Endothelial cell of umbilical vein (primary cell): ENCODE data around the gene KIF23. TPM values are rescaled to one million over a fixed set of nuclear protein-coding genes. Genes with fewer than 3 reads are reported as not detected.

Source experiments
- BruUV-seq: library from RNA; stranded (reverse); fragments of 400-500 nt; replicated peaks from 2 replicates; lab custom pipeline; 2021; lab: Mats Ljungman, UMichigan
- CTCF ChIA-PET: fragments of 300-600, 350-600 bp; sonication (Branson Sonifier 250); formaldehyde crosslinking; loops from one replicate; lab custom pipeline; 2021; ENCODE audit warnings: antibody characterized with exemption, inconsistent platforms; lab: Charles Lee
- POLR2A ChIA-PET: fragments of 300-600, 350-600 bp; sonication (Branson Sonifier 250); formaldehyde crosslinking; loops from one replicate; lab custom pipeline; 2021; ENCODE audit warnings: antibody characterized with exemption, inconsistent platforms; lab: Charles Lee
- DNase-seq: peaks from one replicate; pipeline ENCODE4 v3.0.0-alpha.2; 2011; ENCODE audit warnings: low read depth, low spot score
- FAIRE-seq: peaks from 2 replicates; lab custom pipeline; 2011; peaks lifted over from hg19 to GRCh38; lab: Jason Lieb, UNC
- H2AFZ ChIP-seq: 2 replicates; pipeline ENCODE4 v1.6.0; 2012; ENCODE audit warnings: low read depth, low read length, control low read depth, inconsistent platforms
- H3K27ac ChIP-seq: 2 replicates; pipeline ENCODE4 v1.5.1; 2011; ENCODE audit warnings: low read depth, mild to moderate bottlenecking, control low read depth, low read length, moderate library complexity; ENCODE audit not compliant: insufficient read depth
- H3K27me3 ChIP-seq, 2 experiments: 2 replicates each; pipeline versions ENCODE4 v1.6.0 to v1.6.1; 2011; ENCODE audit warnings: low read length in 2 of 2, mixed read lengths in 1 of 2; ENCODE audit not compliant: control insufficient read depth in 2 of 2, insufficient read depth in 2 of 2
- H3K36me3 ChIP-seq, 2 experiments: 2 replicates in 1 of 2; 3 replicates in 1 of 2; pipeline ENCODE4 v1.5.1; 2011; ENCODE audit warnings: low read length in 2 of 2, mild to moderate bottlenecking in 1 of 2, moderate library complexity in 1 of 2; ENCODE audit not compliant: control insufficient read depth in 2 of 2, insufficient read depth in 2 of 2; ENCODE audit errors: extremely low read depth in 1 of 2
- H3K4me1 ChIP-seq: 3 replicates; pipeline ENCODE4 v1.5.1; 2011; ENCODE audit warnings: mild to moderate bottlenecking, low read length; ENCODE audit not compliant: control insufficient read depth, insufficient read depth; ENCODE audit errors: extremely low read depth
- H3K4me2 ChIP-seq: 2 replicates; pipeline ENCODE4 v1.6.1; 2011; ENCODE audit warnings: low read length, control low read depth, mixed read lengths; ENCODE audit not compliant: insufficient read depth
- H3K4me3 ChIP-seq, 3 experiments: fragments of 200-600 bp in 1 of 3; sonication (generic), shearing (Covaris generic) in 1 of 3; replicated peaks in 1 of 3; 2 replicates each; pipeline ENCODE4 v1.5.1; 2011 to 2016; ENCODE audit warnings: control low read depth in 3 of 3, low read length in 3 of 3, mild to moderate bottlenecking in 2 of 3, inconsistent platforms in 1 of 3, low read depth in 1 of 3, moderate library complexity in 1 of 3; ENCODE audit not compliant: insufficient read depth in 1 of 3
- H3K79me2 ChIP-seq: 2 replicates; pipeline ENCODE4 v1.6.0; 2012; ENCODE audit warnings: low read length, inconsistent platforms; ENCODE audit not compliant: control insufficient read depth, insufficient read depth
- H3K9ac ChIP-seq: replicated peaks from 2 replicates; pipeline ENCODE3; 2011; ENCODE audit warnings: low read length, control low read depth; ENCODE audit not compliant: insufficient read depth; ENCODE audit errors: extremely low read depth
- H3K9me1 ChIP-seq: replicated peaks from 3 replicates; pipeline ENCODE4 v1.6.0; 2011; ENCODE audit warnings: mild to moderate bottlenecking, low read length; ENCODE audit not compliant: control insufficient read depth, insufficient read depth; ENCODE audit errors: extremely low read depth
- H3K9me3 ChIP-seq: replicated peaks from 2 replicates; pipeline ENCODE4 v1.5.1; 2012; ENCODE audit warnings: low read length, inconsistent platforms; ENCODE audit not compliant: control insufficient read depth, insufficient read depth
- H4K20me1 ChIP-seq: replicated peaks from 2 replicates; pipeline ENCODE3; 2011; ENCODE audit warnings: mild to moderate bottlenecking, low read length; ENCODE audit not compliant: control insufficient read depth, insufficient read depth; ENCODE audit errors: extremely low read depth
- EZH2 ChIP-seq: IDR thresholded peaks from 2 replicates; pipeline ENCODE4 v1.6.1; 2012; ENCODE audit warnings: borderline replicate concordance, low read depth, mild to moderate bottlenecking, moderate library complexity, low read length, inconsistent platforms; ENCODE audit not compliant: severe bottlenecking
- FOS ChIP-seq: IDR thresholded peaks from 2 replicates; pipeline ENCODE4 v1.6.1; 2011; ENCODE audit warnings: mild to moderate bottlenecking, low read length, moderate library complexity, borderline replicate concordance; ENCODE audit not compliant: insufficient read depth
- GATA2 ChIP-seq: IDR thresholded peaks from 2 replicates; pipeline ENCODE4 v1.7.0; 2011; ENCODE audit warnings: low read depth, mild to moderate bottlenecking, moderate library complexity, mixed read lengths, low read length; ENCODE audit not compliant: insufficient read length, insufficient read depth
- JUN ChIP-seq: IDR thresholded peaks from 2 replicates; pipeline ENCODE4 v1.6.1; 2011; ENCODE audit warnings: borderline replicate concordance, low read depth; ENCODE audit not compliant: insufficient read length, insufficient read depth
- MYC ChIP-seq: IDR thresholded peaks from one replicate; pipeline ENCODE4 v1.6.1; 2011; ENCODE audit warnings: mild to moderate bottlenecking, low read depth, low read length
- POLR2A ChIP-seq: IDR thresholded peaks from 2 replicates; pipeline ENCODE4 v1.6.1; 2012; ENCODE audit warnings: low read depth, mild to moderate bottlenecking, control low read depth, low read length
- POLR2AphosphoS5 ChIP-seq: IDR thresholded peaks from 2 replicates; pipeline ENCODE4 v1.6.1; 2012; ENCODE audit warnings: low read depth, mild to moderate bottlenecking, control low read depth, low read length, moderate library complexity; ENCODE audit not compliant: insufficient read depth
- dilution Hi-C: fragments of 300-500 bp; cut with MboI; formaldehyde crosslinking; loops from one replicate; pipeline ENCODE4 v1.15.0; 2019; ENCODE audit warnings: low sequenced_read_pairs; ENCODE audit not compliant: extremely low pct_ligation_motif_present
- intact Hi-C: fragments of 100-400 bp; cut with micrococcal nuclease; formaldehyde crosslinking; loops from one replicate; pipeline ENCODE4 v1.10.0; 2022
- polyA plus RNA-seq, 4 experiments: library from polyadenylated mRNA; depleted of rRNA in 3 of 4; stranded (reverse) in 3 of 4; unstranded in 1 of 4; fragments of >200 nt; gene quantifications; 2 replicates each; pipeline versions ENCODE4 v1.2.1 to v1.2.3, GENCODE V29; 2011 to 2012; ENCODE audit warnings: missing spikeins in 1 of 4
- total RNA-seq: library from RNA; stranded (reverse); gene quantifications from 2 replicates; pipeline ENCODE4 v1.2.3, GENCODE V29; 2021
- TF ChIP-seq, protein P1 (sequence below), 2 donors: IDR thresholded peaks; 1 replicate in 1 of 2; 2 replicates in 1 of 2; pipeline ENCODE4 v1.5.1; 2011; ENCODE audit warnings: low read length in 2 of 2, mild to moderate bottlenecking in 2 of 2, moderate library complexity in 2 of 2, control low read depth in 1 of 2, inconsistent platforms in 1 of 2, low read depth in 1 of 2; ENCODE audit not compliant: insufficient read depth in 1 of 2; ENCODE audit errors: extremely low read depth in 1 of 2
- TF ChIP-seq, protein P2 (sequence below): IDR thresholded peaks from 2 replicates; pipeline ENCODE4 v1.6.1; 2011; ENCODE audit not compliant: insufficient read depth, insufficient read length

KIF23 gene
- total and polyA plus RNA-seq, 2 donors (not counting 3 experiments of a cell fraction or from before 2014, with no cell fraction given), result 25.4 to 64.7 TPM

DNA sequence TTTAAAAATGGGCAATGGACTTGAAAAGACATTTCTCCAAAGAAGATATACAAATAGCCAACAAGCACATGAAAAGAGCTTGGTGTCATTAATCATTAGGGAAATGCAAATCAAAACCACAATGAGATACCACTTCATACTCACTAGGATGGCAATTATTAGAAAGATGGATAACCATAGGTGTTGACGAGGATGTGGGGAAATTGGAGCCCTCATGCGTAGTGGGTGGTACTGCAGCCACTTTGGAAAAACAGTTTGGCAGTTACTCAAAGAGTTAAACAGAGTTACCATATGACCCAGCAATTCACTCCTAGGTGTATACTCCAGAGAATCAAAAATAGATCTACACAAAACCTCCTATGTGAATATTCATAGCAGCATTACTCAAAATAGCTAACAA is 65.8 kb downstream of the KIF23 start:
- no TSS peak for BruUV-seq
- H3K79me2 ChIP-seq, result no peaks in the 10 kb centered on the region
- no peak overlapping the region for H3K4me2 ChIP-seq
- ChIA-PET CTCF (interaction anchor here (1.4 to 2.6 kb wide), 3 partner anchors 23 to 1009 kb away, joined by 4 to 15 read pairs (median 12); no protein-coding TSS in a partner anchor), POLR2A (no interaction called here)
- DNase-seq (no peak), FAIRE-seq (no peak)
- intact Hi-C loops, result loop anchor here (5.0 to 10.0 kb wide), 2 partner anchors 247 to 1175 kb away; no protein-coding TSS in a partner anchor
- no peak overlapping the region for H3K4me3 ChIP-seq
- H2AFZ ChIP-seq, result no peak overlapping the region
- H3K36me3 ChIP-seq, result no peaks in the 10 kb centered on the region
- dilution Hi-C loops, result no loop called here
- no peaks in the 10 kb centered on the region for H4K20me1 ChIP-seq
- no peak overlapping the region for H3K9ac ChIP-seq
- no peak for TF ChIP-seq FOS
- no peak for TF ChIP-seq JUN
- TF ChIP-seq, protein P1, sequence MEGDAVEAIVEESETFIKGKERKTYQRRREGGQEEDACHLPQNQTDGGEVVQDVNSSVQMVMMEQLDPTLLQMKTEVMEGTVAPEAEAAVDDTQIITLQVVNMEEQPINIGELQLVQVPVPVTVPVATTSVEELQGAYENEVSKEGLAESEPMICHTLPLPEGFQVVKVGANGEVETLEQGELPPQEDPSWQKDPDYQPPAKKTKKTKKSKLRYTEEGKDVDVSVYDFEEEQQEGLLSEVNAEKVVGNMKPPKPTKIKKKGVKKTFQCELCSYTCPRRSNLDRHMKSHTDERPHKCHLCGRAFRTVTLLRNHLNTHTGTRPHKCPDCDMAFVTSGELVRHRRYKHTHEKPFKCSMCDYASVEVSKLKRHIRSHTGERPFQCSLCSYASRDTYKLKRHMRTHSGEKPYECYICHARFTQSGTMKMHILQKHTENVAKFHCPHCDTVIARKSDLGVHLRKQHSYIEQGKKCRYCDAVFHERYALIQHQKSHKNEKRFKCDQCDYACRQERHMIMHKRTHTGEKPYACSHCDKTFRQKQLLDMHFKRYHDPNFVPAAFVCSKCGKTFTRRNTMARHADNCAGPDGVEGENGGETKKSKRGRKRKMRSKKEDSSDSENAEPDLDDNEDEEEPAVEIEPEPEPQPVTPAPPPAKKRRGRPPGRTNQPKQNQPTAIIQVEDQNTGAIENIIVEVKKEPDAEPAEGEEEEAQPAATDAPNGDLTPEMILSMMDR (IDR thresholded peaks at IDR 0.05; ENCODE audit: extremely low read depth in 1 of 2, insufficient read depth in 1 of 2, low read depth in 1 of 2, low read length in 2 of 2), result no peak
- TF ChIP-seq EZH2, result no peak
- TF ChIP-seq GATA2, result no peak
- no peak for TF ChIP-seq POLR2A
- TF ChIP-seq POLR2AphosphoS5, result no peak
- TF ChIP-seq, protein P2, sequence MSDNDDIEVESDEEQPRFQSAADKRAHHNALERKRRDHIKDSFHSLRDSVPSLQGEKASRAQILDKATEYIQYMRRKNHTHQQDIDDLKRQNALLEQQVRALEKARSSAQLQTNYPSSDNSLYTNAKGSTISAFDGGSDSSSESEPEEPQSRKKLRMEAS, result no peak
- TF ChIP-seq MYC, result no peak
- peaks cover 0 to 3% of the 10 kb centered on the region in 2 experiments for H3K27me3 ChIP-seq
- no peaks in the 10 kb centered on the region for H3K9me1 ChIP-seq
- no peak overlapping the region for H3K27ac ChIP-seq
- no peaks in the 10 kb centered on the region for H3K9me3 ChIP-seq
- H3K4me1 ChIP-seq, result peaks cover 2% of the 10 kb centered on the region
